VCaP (cell line): ENCODE measurements around the gene AP3B2.

ENCODE experiments used
- H3K27ac ChIP-seq: fragments of 450-650 bp; 2 replicates; pipeline ENCODE4 v1.5.1; 2017
- TF ChIP-seq, protein P1 (sequence below): fragments of 450-650 bp; conservative IDR thresholded peaks from 2 replicates; pipeline ENCODE4 v1.5.1; 2017; ENCODE audit warnings: mild to moderate bottlenecking, moderate library complexity

Gene AP3B2

DNA sequence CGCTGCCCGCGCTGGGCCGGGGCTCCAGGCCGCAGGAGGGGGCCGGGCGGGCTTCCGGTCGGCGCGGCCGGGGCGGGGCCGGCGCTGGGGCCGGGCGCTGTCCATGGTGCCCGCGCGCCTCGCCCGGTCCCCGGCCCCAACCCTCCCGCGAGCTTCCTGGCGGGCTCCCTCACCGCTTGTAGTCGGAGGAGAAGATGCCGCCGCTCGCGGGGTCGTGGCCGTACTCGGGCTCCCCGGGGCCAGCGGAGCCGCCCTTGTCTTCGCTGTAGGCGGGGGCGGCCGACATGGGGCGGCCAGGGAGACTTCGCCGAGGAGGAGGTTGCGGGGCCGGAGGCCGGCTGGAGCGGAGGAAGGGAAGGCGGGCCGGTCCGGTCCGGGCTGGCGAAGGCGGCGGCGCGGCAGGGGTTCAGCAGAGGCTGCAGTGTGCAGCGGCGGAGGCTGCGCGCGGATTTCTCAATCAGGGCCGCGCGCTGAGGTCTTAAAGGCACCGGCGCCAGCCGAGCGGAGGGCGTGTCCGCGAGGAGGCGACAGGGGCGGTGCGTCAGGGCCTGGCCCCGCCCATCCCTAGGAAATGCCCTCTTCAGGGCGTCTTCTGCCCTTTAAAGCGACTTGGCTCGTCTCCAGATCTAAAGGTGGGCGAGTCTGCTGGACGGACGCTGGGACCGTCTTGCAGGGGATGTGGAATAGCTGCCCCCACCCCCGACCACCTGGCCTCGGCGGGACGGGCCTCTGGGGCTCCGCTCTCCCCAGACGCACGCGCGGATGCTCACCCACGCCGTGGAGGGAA, at the start of gene AP3B2:
Gene AP3B2, minus strand, starts transcription at position 455 of the 787 bp plus-strand sequence. Its CDS starts 169 bp downstream, at position 286.
- H3K27ac ChIP-seq = peak within 1 kb of the TSS; percentile 96
- TF ChIP-seq, protein P1, sequence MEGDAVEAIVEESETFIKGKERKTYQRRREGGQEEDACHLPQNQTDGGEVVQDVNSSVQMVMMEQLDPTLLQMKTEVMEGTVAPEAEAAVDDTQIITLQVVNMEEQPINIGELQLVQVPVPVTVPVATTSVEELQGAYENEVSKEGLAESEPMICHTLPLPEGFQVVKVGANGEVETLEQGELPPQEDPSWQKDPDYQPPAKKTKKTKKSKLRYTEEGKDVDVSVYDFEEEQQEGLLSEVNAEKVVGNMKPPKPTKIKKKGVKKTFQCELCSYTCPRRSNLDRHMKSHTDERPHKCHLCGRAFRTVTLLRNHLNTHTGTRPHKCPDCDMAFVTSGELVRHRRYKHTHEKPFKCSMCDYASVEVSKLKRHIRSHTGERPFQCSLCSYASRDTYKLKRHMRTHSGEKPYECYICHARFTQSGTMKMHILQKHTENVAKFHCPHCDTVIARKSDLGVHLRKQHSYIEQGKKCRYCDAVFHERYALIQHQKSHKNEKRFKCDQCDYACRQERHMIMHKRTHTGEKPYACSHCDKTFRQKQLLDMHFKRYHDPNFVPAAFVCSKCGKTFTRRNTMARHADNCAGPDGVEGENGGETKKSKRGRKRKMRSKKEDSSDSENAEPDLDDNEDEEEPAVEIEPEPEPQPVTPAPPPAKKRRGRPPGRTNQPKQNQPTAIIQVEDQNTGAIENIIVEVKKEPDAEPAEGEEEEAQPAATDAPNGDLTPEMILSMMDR = no peak

DNA sequence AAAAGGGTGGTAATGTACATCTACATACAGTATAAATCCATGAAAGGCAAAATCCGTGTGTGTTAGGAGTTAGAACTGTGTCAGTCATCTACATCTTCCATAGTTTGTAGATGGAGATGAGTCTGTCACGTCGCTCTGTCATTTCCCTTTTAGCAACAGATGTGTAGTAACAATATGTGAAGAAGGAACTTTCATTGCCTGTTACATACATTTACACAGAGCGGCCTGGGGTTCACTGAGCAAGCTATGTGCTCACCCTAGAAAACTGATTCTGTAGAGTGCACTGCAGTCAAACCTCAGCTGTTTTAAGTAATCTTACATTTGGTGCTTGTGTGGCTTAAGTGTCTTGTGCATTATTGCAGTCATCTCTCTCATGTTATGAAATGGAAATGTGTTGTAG, 41.6 kb upstream of the AP3B2 start:
- peak overlapping the region; percentile 98 for H3K27ac ChIP-seq

DNA sequence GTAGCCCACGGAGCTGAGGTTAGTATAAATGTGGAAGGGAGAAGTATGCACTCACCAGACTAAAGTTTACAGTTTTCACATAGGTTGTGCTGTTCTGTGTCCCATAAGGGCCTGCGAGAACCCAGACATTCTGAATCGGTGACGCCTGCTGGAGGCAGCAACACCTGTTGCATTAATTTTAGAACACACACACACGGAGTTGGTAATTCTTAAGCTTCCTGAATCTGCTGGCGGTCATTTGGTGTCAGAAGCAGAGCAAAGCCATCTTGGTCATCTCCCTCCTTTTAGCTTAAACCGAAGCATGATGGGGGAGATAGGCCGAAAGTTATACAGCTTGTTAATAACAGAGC, 41.1 kb upstream of the AP3B2 start:
- peak overlapping the region; percentile 98 for H3K27ac ChIP-seq
- TF ChIP-seq, protein P1 = no peak; the same call in 1 of the 2 replicates

More for the DNA sequence above, 41.6 kb upstream of the AP3B2 start:
- TF ChIP-seq, protein P1 = no peak

DNA sequence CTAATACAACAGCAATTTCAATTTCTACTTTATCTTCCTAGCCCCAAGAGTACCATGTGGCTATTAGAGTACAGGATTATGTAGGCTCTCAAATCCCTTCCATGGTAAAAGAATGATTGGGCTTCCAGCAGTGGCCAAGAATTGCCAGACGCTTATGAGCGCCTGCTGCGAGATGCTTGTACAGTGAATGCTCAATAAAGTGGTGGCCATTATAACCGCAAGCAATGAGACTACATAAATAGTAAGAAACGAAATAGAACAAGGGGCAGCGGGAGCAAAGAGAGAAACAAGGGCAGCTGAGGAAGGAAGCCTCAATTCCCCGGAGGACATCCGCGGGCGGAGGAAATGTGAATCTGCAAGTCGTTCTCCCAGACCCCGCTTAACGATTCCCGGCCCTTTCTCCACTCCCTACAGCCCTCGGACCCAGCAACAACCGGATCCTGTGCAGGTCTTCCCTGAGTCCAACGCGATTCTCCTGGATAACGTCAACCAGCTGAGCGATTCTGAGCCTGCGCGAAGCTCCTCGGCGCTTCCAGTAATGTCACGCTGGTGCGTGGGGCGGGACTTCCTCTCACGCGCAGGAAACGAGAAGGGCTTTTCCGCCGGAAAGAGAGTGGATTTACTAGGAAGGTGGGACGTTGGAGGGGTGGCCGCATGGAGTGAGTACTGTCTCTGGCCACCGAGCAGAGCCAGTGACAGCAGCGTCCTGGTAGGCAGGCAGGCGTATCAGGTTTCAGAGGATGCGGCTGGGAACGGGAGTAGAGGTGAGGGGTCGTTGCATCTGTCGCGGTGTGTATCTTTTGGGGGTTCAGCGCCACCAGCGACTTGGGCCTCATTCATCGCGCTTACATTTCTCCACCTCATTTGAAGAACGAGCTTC, 40.5 kb upstream of the AP3B2 start:
- H3K27ac ChIP-seq = peak overlapping the region; percentile 98
- TF ChIP-seq, protein P1 = no peak

DNA sequence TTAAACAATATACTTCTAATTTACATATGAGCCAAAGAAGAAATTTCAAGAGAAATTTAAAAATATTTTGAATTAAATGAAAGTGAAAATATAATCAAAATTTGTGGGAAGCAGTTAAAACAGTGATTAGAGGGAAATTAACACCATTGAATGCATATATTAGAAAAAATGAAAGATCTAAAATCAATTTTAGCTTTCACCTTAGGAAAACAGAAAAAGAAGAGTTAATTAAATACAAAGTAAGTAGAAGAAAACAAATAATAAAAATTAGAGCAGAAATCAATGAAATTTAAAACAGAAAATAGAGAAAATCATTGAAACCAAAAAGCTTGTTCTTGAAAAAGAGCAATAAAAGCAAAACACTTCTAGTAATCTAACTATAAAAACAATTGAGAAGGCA, 38.6 kb upstream of the AP3B2 start:
- TF ChIP-seq, protein P1 = no peak
- no peak overlapping the region for H3K27ac ChIP-seq

DNA sequence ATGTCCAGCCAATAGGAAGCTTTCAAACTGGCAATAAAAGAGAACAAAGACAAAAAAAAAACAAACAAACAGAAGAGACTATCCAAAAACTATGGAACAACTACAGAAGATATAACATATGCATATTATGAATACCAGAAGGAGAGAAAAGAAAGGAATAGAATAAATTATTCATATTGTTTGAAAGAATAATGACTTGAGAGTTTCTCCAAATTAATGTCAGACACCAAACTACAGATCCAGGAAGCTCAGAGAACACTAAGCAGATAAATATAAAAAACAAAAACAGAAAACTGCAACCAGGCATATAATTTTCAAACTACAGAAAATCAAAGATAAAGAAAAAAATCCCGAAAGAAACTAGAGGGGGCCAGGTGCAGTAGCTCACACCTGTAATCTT, 34.1 kb upstream of the AP3B2 start:
- TF ChIP-seq, protein P1 = no peak
- H3K27ac ChIP-seq = no peak overlapping the region

GRCh38 chr15:82742134-82742533, 32.5 kb upstream of the AP3B2 start:
- TF ChIP-seq, protein P1 = no peak
- no peak overlapping the region for H3K27ac ChIP-seq
